ENCODE results near the gene MTA3. TPM values are rescaled to one million over a fixed set of nuclear protein-coding genes. Genes with fewer than 3 reads are reported as not detected.

The MTA3 gene
- total and polyA plus RNA-seq, 2 of the 8 experiments (the other 6 are each of a cell fraction or from before 2014, with no cell fraction given) = 125 to 184 TPM

GRCh38 chr2:42602876-42603219 is 34.4 kb downstream of the MTA3 start:
- no peak overlapping the region for H3K14ac ChIP-seq (ENCODE audit: insufficient read length)
- H3K4me3 ChIP-seq (ENCODE audit: extremely low read depth in 1 of 4, insufficient read depth in 2 of 4, low read depth in 3 of 4, low read length in 4 of 4) = no peak overlapping the region
- CTCF ChIA-PET (ENCODE audit: partially characterized antibody) = interaction anchor here (0.6 to 2.3 kb wide), 2 partner anchors 60 to 146 kb away, joined by 4 to 8 read pairs; no protein-coding TSS in a partner anchor
- no peak for DNase-seq (ENCODE audit: low read depth in 1 of 2, low spot score in 2 of 2)
- H3K18ac ChIP-seq (ENCODE audit: extremely low read depth, low read length) = no peak overlapping the region
- no peak overlapping the region for H4K91ac ChIP-seq (replicated peaks; ENCODE audit: insufficient read length, low read length)
- no peak overlapping the region for H4K5ac ChIP-seq (ENCODE audit: insufficient read length, low read depth, low read length)
- H2BK12ac ChIP-seq (ENCODE audit: low read depth, low read length) = no peak overlapping the region
- H3K79me1 ChIP-seq (ENCODE audit: low read depth, low read length) = no peaks in the 10 kb centered on the region; the same call in none of the 2 replicates
- H3K56ac ChIP-seq (replicated peaks; ENCODE audit: insufficient read length, low read depth, low read length) = no peak overlapping the region
- no peaks in the 10 kb centered on the region for H3K23me2 ChIP-seq (ENCODE audit: low read depth, low read length)
- H4K8ac ChIP-seq (ENCODE audit: extremely low read depth, insufficient read depth, low read length) = no peak overlapping the region
- FAIRE-seq = no peak
- POLR2A ChIA-PET (ENCODE audit: partially characterized antibody) = interaction anchor here (0.8 to 2.1 kb wide), 8 partner anchors 11 to 48 kb away, joined by 3 to 9 read pairs (median 4); no protein-coding TSS in a partner anchor
- no peak overlapping the region for H3K23ac ChIP-seq (ENCODE audit: insufficient read length)
- no peak overlapping the region for H3K4me2 ChIP-seq (ENCODE audit: insufficient read depth in 1 of 2, low read depth in 2 of 2, low read length in 2 of 2)
- H2BK20ac ChIP-seq (ENCODE audit: low read length) = no peak overlapping the region
- no peak overlapping the region for H2BK15ac ChIP-seq (ENCODE audit: low read length)
- no peak overlapping the region for H2BK5ac ChIP-seq (ENCODE audit: low read depth, low read length)
- H2BK120ac ChIP-seq (replicated peaks; ENCODE audit: low read depth, low read length) = no peak overlapping the region
- H3K4me1 ChIP-seq (replicated peaks in 1 of 4; ENCODE audit: control insufficient read depth in 3 of 4, insufficient read depth in 4 of 4, low read length in 3 of 4) = peaks cover 0 to 4% (median 0%) of the 10 kb centered on the region in 4 experiments; a peak in 1 of 7 replicates
- H3K4ac ChIP-seq (replicated peaks; ENCODE audit: insufficient read length, low read depth, low read length) = no peak overlapping the region
- no peak overlapping the region for H2AFZ ChIP-seq (ENCODE audit: low read length)
- no peak overlapping the region for H2AK5ac ChIP-seq (ENCODE audit: low read depth, low read length)
- H3K79me2 ChIP-seq (ENCODE audit: control insufficient read depth in 1 of 2, insufficient read depth in 2 of 2, low read length in 2 of 2) = peaks cover 11 to 69% of the 10 kb centered on the region in 2 experiments
- no peaks in the 10 kb centered on the region for H3K27me3 ChIP-seq (replicated peaks in 1 of 4; ENCODE audit: control insufficient read depth in 3 of 4, extremely low read depth in 1 of 4, insufficient read depth in 3 of 4, low read length in 3 of 4)
- H4K20me1 ChIP-seq (replicated peaks in 1 of 2; ENCODE audit: control insufficient read depth in 1 of 2, insufficient read depth in 2 of 2, low read length in 2 of 2) = peaks cover 3 to 4% of the 10 kb centered on the region in 2 experiments
- WGBS, 2 experiments (ENCODE audit: extremely low coverage in 1 of 2, insufficient coverage in 1 of 2, insufficient read length in 1 of 2, insufficient replicate concordance in 2 of 2, low coverage in 1 of 2, low lambda C conversion rate in 2 of 2, missing lambda C conversion rate in 1 of 2) = 93% methylated on average over 3 of the region's 3 CpGs; no CpG with 5 or more reads in 1 of the 2 experiments
- no peak overlapping the region for H3K9ac ChIP-seq (replicated peaks in 1 of 4; ENCODE audit: extremely low read depth in 1 of 4, low read depth in 3 of 4, low read length in 3 of 4)
- H3K27ac ChIP-seq (ENCODE audit: low read depth, low read length) = no peak overlapping the region
- H3K9me3 ChIP-seq (ENCODE audit: insufficient read depth in 2 of 2, low read depth in 1 of 2, low read length in 1 of 2) = no peaks in the 10 kb centered on the region; a peak in 1 of 4 replicates
- peaks cover 0 to 39% (median 3%) of the 10 kb centered on the region in 4 experiments; a peak in 4 of 8 replicates for H3K36me3 ChIP-seq (ENCODE audit: control insufficient read depth in 2 of 4, insufficient read depth in 4 of 4, low read length in 3 of 4)
- no peak for TF ChIP-seq TBP (IDR thresholded peaks at IDR 0.05; ENCODE audit: low read depth, low read length)
- no peak for TF ChIP-seq SIN3A (conservative IDR thresholded peaks at IDR 0.05 in 1 of 2, IDR thresholded peaks at IDR 0.05 in 1 of 2; ENCODE audit: low read depth in 1 of 2, low read length in 2 of 2)
- TF ChIP-seq BACH1 (IDR thresholded peaks at IDR 0.05; ENCODE audit: low read length) = no peak
- TF ChIP-seq HDAC6 (IDR thresholded peaks at IDR 0.05; ENCODE audit: low read depth, low read length) = no peak
- TF ChIP-seq KDM5A (IDR thresholded peaks at IDR 0.05; ENCODE audit: low read length) = no peak
- no peak for TF ChIP-seq GABPA (IDR thresholded peaks at IDR 0.05; ENCODE audit: borderline replicate concordance, insufficient read depth, low read length)
- no peak for TF ChIP-seq FOSL1 (IDR thresholded peaks at IDR 0.05; ENCODE audit: insufficient read depth, low read depth, low read length)
- TF ChIP-seq NRF1 (IDR thresholded peaks at IDR 0.05; ENCODE audit: low read depth, low read length) = no peak
- TF ChIP-seq POLR2AphosphoS5 (IDR thresholded peaks at IDR 0.05; ENCODE audit: low read depth, low read length) = no peak
- TF ChIP-seq JUND (IDR thresholded peaks at IDR 0.05; ENCODE audit: low read length) = no peak
- no peak for TF ChIP-seq RBBP5 (IDR thresholded peaks at IDR 0.05; ENCODE audit: borderline replicate concordance, low read depth, low read length)
- TF ChIP-seq E2F6 (IDR thresholded peaks at IDR 0.05) = no peak
- TF ChIP-seq RAD21 (IDR thresholded peaks at IDR 0.05 in 1 of 2, conservative IDR thresholded peaks at IDR 0.05 in 1 of 2; ENCODE audit: low read depth in 2 of 2, low read length in 2 of 2) = no peak

Data from H1 (cell line).